ENCODE measurements around the gene IL3. TPM values are rescaled to one million over a fixed set of nuclear protein-coding genes. Genes with fewer than 3 reads are reported as not detected.

Gene IL3
- total and polyA plus RNA-seq, 8 donors, result not detected

DNA sequence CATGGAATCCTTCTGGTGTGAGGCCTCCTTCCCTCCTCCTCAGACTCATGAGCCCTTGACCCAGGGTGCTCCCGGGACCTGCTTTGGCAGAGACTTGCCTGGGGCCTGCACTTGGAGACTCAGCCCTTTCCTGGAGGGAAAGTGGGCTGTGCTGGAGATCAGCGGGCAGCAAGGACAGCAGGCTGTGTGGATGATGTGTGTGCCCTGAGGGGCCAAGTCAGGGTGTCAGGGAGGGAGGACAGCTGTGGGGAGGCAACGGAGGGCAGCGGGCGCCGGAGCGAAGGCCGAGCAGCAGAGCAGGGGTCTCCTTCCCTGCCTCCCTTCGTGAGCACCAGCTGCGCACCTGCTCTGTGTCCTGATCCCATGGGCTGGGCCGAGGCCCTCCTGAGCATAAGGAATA is 7.0 kb downstream of the IL3 start:
- intact Hi-C loops (cut with DNase I; ENCODE audit: low total_unique reads), result loop anchor here (10.0 kb wide), 1 partner anchor 117 kb away; no protein-coding TSS in a partner anchor

DNA sequence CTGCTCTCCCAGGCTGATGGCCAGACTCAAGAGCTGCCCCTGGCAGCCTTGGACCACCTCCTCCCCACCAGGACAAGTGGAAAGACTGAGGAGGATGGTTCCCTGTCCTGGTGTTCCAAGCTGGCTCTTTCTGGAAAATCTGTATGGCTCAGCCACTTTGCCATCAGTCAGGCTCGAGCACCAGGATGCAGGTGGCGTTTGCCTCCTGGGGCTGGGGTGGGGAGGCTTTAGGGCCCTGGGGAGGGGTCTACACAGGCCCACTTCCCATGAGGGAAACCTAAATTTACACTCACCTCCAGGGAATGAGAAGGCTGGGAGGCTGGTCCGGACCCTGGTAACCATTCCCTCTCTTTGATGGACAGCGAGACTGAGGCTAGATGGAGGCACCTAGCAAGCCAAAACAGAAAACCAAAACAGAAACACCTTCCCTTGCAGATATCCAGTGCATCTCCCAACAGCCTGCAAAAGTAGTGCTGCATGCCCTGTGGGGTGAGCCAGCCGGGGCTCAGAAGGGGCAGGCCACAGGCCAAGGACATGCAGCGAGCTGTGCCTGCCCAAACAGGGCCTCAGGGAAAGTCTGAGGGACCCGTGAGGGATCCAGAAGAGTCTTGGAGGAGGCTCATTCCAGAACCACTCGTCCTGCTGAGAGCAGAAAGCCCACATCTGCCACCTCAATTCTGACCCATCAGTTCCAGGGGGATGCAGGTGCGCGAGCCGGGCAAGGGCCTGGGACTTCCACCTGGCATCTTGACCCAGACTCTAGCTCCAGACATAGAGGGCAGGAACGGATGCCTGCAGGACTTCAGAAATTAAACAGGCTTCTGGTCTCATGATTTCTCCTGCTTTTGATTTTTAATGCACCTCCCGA is 7.7 kb downstream of the IL3 start:
- H3K9me3 ChIP-seq, result no peaks in the 10 kb centered on the region
- no peaks in the 10 kb centered on the region for H3K36me3 ChIP-seq
- TF ChIP-seq EP300 (IDR thresholded peaks at IDR 0.05) (no peak), POLR2A (IDR thresholded peaks at IDR 0.05) (no peak), POLR2AphosphoS5 (IDR thresholded peaks at IDR 0.05) (no peak)
- TF ChIP-seq, protein P1, sequence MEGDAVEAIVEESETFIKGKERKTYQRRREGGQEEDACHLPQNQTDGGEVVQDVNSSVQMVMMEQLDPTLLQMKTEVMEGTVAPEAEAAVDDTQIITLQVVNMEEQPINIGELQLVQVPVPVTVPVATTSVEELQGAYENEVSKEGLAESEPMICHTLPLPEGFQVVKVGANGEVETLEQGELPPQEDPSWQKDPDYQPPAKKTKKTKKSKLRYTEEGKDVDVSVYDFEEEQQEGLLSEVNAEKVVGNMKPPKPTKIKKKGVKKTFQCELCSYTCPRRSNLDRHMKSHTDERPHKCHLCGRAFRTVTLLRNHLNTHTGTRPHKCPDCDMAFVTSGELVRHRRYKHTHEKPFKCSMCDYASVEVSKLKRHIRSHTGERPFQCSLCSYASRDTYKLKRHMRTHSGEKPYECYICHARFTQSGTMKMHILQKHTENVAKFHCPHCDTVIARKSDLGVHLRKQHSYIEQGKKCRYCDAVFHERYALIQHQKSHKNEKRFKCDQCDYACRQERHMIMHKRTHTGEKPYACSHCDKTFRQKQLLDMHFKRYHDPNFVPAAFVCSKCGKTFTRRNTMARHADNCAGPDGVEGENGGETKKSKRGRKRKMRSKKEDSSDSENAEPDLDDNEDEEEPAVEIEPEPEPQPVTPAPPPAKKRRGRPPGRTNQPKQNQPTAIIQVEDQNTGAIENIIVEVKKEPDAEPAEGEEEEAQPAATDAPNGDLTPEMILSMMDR (IDR thresholded peaks at IDR 0.05), result no peak
- no peak for DNase-seq
- 81 to 92% (median 88%) methylated on average over 13 of the region's 13 CpGs for WGBS, 5 donors
- H3K27me3 ChIP-seq, result no peaks in the 10 kb centered on the region
- H3K4me3 ChIP-seq, result no peak overlapping the region
- no peak overlapping the region for H3K27ac ChIP-seq
- intact Hi-C loops (cut with DNase I; ENCODE audit: low total_unique reads), result loop anchor here (10.0 kb wide), 1 partner anchor 117 kb away; no protein-coding TSS in a partner anchor
- peaks cover 0 to 16% (median 8%) of the 10 kb centered on the region in 4 donors for H3K4me1 ChIP-seq

More for the DNA sequence above, 7.0 kb downstream of the IL3 start:
- H3K4me1 ChIP-seq, result peaks cover 0 to 9% (median 3%) of the 10 kb centered on the region in 4 donors
- H3K9me3 ChIP-seq, result no peaks in the 10 kb centered on the region
- no peak for TF ChIP-seq POLR2A (IDR thresholded peaks at IDR 0.05)
- TF ChIP-seq, protein P1 (IDR thresholded peaks at IDR 0.05), result no peak
- TF ChIP-seq POLR2AphosphoS5 (IDR thresholded peaks at IDR 0.05), result no peak
- no peaks in the 10 kb centered on the region for H3K36me3 ChIP-seq
- no peaks in the 10 kb centered on the region for H3K27me3 ChIP-seq
- WGBS, 5 donors, result 92 to 98% (median 95%) methylated on average over 8 to 11 of the region's 11 CpGs
- no peak for DNase-seq
- no peak overlapping the region for H3K27ac ChIP-seq
- no peak overlapping the region for H3K4me3 ChIP-seq

DNA sequence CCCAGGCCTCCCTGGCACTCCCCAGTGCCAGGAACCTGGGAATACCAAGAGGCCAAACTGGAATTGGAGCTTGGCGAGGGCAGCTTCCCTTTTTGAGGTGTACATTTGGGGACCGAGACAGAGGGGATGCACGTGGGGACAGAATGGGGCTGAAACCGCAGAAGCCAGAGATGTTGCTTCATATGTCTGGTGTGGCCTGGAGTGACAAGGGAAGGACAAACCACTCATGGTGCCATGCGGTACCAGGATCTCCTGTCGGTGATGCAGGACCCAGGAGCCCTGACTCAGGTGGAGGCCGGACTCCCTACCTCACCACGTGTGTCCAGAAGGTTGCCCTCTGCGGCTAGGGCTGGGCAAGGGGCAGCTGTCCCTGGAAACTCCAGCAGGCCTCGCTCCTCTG is 9.1 kb downstream of the IL3 start:
- H3K27me3 ChIP-seq, result no peaks in the 10 kb centered on the region
- intact Hi-C loops (cut with DNase I; ENCODE audit: low total_unique reads), result loop anchor here (10.0 kb wide), 1 partner anchor 115 kb away; no protein-coding TSS in a partner anchor
- no peaks in the 10 kb centered on the region for H3K36me3 ChIP-seq
- TF ChIP-seq POLR2A (IDR thresholded peaks at IDR 0.05), result no peak
- no peak for TF ChIP-seq EP300 (IDR thresholded peaks at IDR 0.05)
- TF ChIP-seq, protein P1 (IDR thresholded peaks at IDR 0.05), result no peak
- TF ChIP-seq POLR2AphosphoS5 (IDR thresholded peaks at IDR 0.05), result no peak
- H3K27ac ChIP-seq, result no peak overlapping the region
- no peaks in the 10 kb centered on the region for H3K9me3 ChIP-seq
- no peak overlapping the region for H3K4me3 ChIP-seq
- 89 to 96% (median 93%) methylated on average over 9 to 10 of the region's 10 CpGs for WGBS, 5 donors
- DNase-seq, result no peak
- H3K4me1 ChIP-seq, result peaks cover 5 to 30% (median 15%) of the 10 kb centered on the region in 4 donors

DNA sequence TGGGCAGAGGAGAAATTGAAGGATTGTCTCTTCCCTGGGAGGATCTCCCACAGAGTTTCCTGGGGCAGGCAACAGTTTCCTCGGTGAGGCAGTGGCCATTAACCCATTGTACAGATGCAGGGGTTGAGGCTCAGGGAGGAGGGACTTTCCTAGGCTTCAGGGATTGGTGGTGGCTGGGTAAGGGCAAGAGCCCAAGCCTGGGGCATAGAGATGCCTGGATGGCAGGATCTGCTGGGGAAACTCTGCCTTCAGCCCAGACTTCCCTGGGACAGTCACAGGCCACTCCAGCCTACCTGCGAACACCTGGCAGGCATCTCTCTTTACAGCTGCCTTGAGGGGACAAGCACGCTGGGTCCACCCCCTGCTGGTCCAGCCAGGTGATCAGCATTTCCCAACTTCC is 9.5 kb downstream of the IL3 start:
- DNase-seq, result no peak
- intact Hi-C loops (cut with DNase I; ENCODE audit: low total_unique reads), result loop anchor here (10.0 kb wide), 1 partner anchor 115 kb away; no protein-coding TSS in a partner anchor
- Histone ChIP-seq H3K4me3 (no peak overlapping the region), H3K36me3 (no peaks in the 10 kb centered on the region), H3K4me1 (peaks cover 5 to 30% (median 16%) of the 10 kb centered on the region in 4 donors), H3K9me3 (no peaks in the 10 kb centered on the region), H3K27ac (no peak overlapping the region), H3K27me3 (no peaks in the 10 kb centered on the region)
- no peak for TF ChIP-seq POLR2AphosphoS5 (IDR thresholded peaks at IDR 0.05)
- no peak for TF ChIP-seq EP300 (IDR thresholded peaks at IDR 0.05)
- TF ChIP-seq, protein P1 (IDR thresholded peaks at IDR 0.05), result no peak
- TF ChIP-seq POLR2A (IDR thresholded peaks at IDR 0.05), result no peak
- 75 to 99% (median 95%) methylated on average over 1 to 3 of the region's 3 CpGs for WGBS, 5 donors
